ENCODE data around the gene AVP. TPM values are rescaled to one million over a fixed set of nuclear protein-coding genes. Genes with fewer than 3 reads are reported as not detected.

Gene AVP
- total RNA-seq, 2 experiments from 2014 or later: not detected

- DNase-seq (no peak), ATAC-seq (no peak)
- Mint-ChIP-seq H3K36me3 (ENCODE audit: low read depth) (peaks cover 37% of the 10 kb centered on the region), H3K27me3 (no peaks in the 10 kb centered on the region), H3K27ac (peak overlapping the region; percentile 87), H3K4me3 (no peak overlapping the region), H3K4me1 (ENCODE audit: low read depth) (peaks cover 33% of the 10 kb centered on the region), H3K9me3 (peaks cover 17% of the 10 kb centered on the region)
- TF ChIP-seq, protein P1, sequence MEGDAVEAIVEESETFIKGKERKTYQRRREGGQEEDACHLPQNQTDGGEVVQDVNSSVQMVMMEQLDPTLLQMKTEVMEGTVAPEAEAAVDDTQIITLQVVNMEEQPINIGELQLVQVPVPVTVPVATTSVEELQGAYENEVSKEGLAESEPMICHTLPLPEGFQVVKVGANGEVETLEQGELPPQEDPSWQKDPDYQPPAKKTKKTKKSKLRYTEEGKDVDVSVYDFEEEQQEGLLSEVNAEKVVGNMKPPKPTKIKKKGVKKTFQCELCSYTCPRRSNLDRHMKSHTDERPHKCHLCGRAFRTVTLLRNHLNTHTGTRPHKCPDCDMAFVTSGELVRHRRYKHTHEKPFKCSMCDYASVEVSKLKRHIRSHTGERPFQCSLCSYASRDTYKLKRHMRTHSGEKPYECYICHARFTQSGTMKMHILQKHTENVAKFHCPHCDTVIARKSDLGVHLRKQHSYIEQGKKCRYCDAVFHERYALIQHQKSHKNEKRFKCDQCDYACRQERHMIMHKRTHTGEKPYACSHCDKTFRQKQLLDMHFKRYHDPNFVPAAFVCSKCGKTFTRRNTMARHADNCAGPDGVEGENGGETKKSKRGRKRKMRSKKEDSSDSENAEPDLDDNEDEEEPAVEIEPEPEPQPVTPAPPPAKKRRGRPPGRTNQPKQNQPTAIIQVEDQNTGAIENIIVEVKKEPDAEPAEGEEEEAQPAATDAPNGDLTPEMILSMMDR (IDR thresholded peaks at IDR 0.05): no peak
- POLR2A ChIA-PET: interaction anchor here (0.9 kb wide), 1 partner anchor 87 kb away, joined by 3 read pairs; no protein-coding TSS in a partner anchor
- CTCF ChIA-PET: no interaction called here
- intact Hi-C loops (cut with micrococcal nuclease): no loop called here
Measured at GRCh38 chr20:3123542-3123941, 39.0 kb upstream of the AVP start.

DNA sequence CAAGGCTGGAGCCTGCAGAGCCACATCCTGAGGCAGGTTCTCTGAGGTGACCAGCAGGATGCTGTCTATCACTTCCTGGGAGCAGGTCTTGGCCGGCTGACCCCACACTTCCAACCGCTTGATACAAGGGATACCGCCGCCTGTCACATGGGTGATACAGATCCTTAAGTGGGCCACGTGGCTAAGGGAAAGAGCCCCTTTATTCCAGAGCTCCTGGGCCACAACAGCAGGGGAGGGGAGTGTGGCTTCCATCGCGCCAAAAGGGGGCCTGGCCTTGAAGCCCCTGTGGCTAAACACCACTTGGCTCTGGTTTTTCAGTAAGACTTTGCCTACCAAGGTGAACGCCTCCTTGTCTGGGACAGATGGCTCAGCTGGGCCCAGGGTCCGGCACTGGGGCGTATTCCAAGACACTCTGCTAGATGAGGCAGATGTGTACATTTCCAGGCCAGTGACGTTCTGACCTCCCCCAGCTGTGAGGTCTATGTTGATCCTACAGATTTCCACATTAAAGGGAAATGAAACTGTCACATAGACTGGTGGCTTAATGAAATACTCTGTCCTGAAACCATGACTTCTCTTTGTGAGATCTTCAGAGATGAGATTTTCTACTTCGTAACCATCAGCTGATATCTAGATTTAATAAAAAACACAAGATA, 37.6 kb upstream of the AVP start:
- POLR2A ChIA-PET: interaction anchor here (1.1 to 1.5 kb wide), 2 partner anchors 28 to 37 kb away, joined by 4 to 6 read pairs; partner anchors contain the start of genes FASTKD5 and UBOX5
- peaks cover 37% of the 10 kb centered on the region for H3K36me3 Mint-ChIP-seq (ENCODE audit: low read depth)
- no peak for ATAC-seq

GRCh38 chr20:3121271-3121911, 36.9 kb upstream of the AVP start:
- DNase-seq (no peak), ATAC-seq (peak; percentile 41)
- Mint-ChIP-seq H3K4me3 (no peak overlapping the region), H3K9me3 (peaks cover 17% of the 10 kb centered on the region), H3K27me3 (no peaks in the 10 kb centered on the region), H3K36me3 (ENCODE audit: low read depth) (peaks cover 37% of the 10 kb centered on the region), H3K27ac (peak overlapping the region; percentile 87), H3K4me1 (ENCODE audit: low read depth) (peaks cover 38% of the 10 kb centered on the region)
- TF ChIP-seq, protein P1 (IDR thresholded peaks at IDR 0.05): no peak
- CTCF ChIA-PET: interaction anchor here (0.9 kb wide), 1 partner anchor 14 kb away, joined by 3 read pairs; no protein-coding TSS in a partner anchor
- POLR2A ChIA-PET: interaction anchor here (1.1 to 1.5 kb wide), 2 partner anchors 28 to 38 kb away, joined by 4 to 6 read pairs; partner anchors contain the start of genes FASTKD5 and UBOX5
- intact Hi-C loops (cut with micrococcal nuclease): no loop called here

More for the DNA sequence above, 37.6 kb upstream of the AVP start:
- peaks cover 17% of the 10 kb centered on the region for H3K9me3 Mint-ChIP-seq
- intact Hi-C loops (cut with micrococcal nuclease): no loop called here
- no peak for DNase-seq
- CTCF ChIA-PET: interaction anchor here (0.9 kb wide), 1 partner anchor 14 kb away, joined by 3 read pairs; no protein-coding TSS in a partner anchor
- TF ChIP-seq, protein P1 (IDR thresholded peaks at IDR 0.05): no peak
- no peaks in the 10 kb centered on the region for H3K27me3 Mint-ChIP-seq
- H3K27ac Mint-ChIP-seq: peak overlapping the region; percentile 87
- no peak overlapping the region for H3K4me3 Mint-ChIP-seq
- peaks cover 34% of the 10 kb centered on the region for H3K4me1 Mint-ChIP-seq (ENCODE audit: low read depth)

DNA sequence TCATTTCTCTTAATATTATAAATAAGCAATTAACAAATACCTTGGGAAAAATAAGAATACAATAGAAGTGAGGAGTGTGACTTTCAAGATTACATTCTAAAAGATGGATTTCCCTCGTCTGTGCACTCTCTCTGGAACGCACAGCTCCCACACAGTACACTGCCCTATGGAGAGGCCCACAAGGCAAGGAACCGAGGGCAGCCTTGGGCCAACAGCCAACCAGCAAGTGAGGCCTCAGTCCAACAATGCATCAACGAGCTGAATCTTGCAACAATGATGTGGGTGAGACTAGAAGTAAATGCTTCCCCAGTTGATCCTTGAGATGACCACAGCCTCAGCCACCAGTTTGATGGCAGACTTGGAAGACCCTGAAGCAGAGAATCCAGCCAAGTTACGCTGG, 34.5 kb upstream of the AVP start:
- H3K36me3 Mint-ChIP-seq (ENCODE audit: low read depth): peaks cover 32% of the 10 kb centered on the region
- H3K27me3 Mint-ChIP-seq: no peaks in the 10 kb centered on the region
- H3K4me3 Mint-ChIP-seq: no peak overlapping the region
- ATAC-seq: no peak
- DNase-seq: no peak
- ChIA-PET CTCF (no interaction called here), POLR2A (no interaction called here)
- H3K4me1 Mint-ChIP-seq (ENCODE audit: low read depth): peaks cover 42% of the 10 kb centered on the region
- intact Hi-C loops (cut with micrococcal nuclease): loop anchor here (5.0 kb wide), 1 partner anchor 72 kb away; the partner anchor contains the start of gene MRPS26
- peak overlapping the region; percentile 22 for H3K27ac Mint-ChIP-seq
- TF ChIP-seq, protein P1 (IDR thresholded peaks at IDR 0.05): no peak
- H3K9me3 Mint-ChIP-seq: peaks cover 9% of the 10 kb centered on the region
